Keratinocyte (primary cell): ENCODE data around the gene PECR.

ENCODE experiments used
- EZH2 ChIP-seq: IDR thresholded peaks from one replicate; pipeline ENCODE4 v1.6.1; 2012; ENCODE audit warnings: inconsistent platforms, mild to moderate bottlenecking, low read length, moderate library complexity
- TF ChIP-seq, protein P1 (sequence below), 3 experiments: IDR thresholded peaks in 1 of 3; conservative IDR thresholded peaks in 1 of 3; optimal IDR thresholded peaks in 1 of 3; 2 replicates in 2 of 3; 3 replicates in 1 of 3; pipeline versions ENCODE3 to v1.5.1; 2011; ENCODE audit warnings: low read length in 3 of 3, mild to moderate bottlenecking in 3 of 3, moderate library complexity in 2 of 3, control low read depth in 1 of 3, inconsistent platforms in 1 of 3; ENCODE audit not compliant: insufficient read depth in 2 of 3; ENCODE audit errors: extremely low read depth in 1 of 3

DNA sequence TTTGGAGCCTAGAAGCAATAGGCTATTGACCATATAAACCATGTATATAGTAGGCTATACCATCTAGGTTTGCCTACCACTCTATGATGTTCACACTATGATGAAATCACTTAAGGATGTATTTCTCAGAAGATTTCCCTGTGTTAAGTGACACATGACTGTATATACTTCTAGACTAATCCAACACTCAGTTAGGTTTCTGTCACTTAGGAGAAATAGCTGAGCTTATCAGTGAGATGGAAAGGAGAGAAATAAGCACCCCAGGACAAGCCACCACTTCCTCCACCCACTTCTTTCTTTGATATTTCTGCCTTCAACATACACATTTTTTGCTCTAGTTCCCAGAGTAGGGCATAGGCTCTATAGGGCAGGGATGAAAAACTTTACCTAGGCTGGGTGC is 7.8 kb downstream of the PECR start:
- TF ChIP-seq, protein P1, sequence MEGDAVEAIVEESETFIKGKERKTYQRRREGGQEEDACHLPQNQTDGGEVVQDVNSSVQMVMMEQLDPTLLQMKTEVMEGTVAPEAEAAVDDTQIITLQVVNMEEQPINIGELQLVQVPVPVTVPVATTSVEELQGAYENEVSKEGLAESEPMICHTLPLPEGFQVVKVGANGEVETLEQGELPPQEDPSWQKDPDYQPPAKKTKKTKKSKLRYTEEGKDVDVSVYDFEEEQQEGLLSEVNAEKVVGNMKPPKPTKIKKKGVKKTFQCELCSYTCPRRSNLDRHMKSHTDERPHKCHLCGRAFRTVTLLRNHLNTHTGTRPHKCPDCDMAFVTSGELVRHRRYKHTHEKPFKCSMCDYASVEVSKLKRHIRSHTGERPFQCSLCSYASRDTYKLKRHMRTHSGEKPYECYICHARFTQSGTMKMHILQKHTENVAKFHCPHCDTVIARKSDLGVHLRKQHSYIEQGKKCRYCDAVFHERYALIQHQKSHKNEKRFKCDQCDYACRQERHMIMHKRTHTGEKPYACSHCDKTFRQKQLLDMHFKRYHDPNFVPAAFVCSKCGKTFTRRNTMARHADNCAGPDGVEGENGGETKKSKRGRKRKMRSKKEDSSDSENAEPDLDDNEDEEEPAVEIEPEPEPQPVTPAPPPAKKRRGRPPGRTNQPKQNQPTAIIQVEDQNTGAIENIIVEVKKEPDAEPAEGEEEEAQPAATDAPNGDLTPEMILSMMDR (optimal IDR thresholded peaks at IDR 0.05 in 1 of 3, IDR thresholded peaks at IDR 0.05 in 1 of 3, conservative IDR thresholded peaks at IDR 0.05 in 1 of 3; ENCODE audit: extremely low read depth in 1 of 3, insufficient read depth in 2 of 3, low read length in 3 of 3): no peak
- no peak for TF ChIP-seq EZH2
